GM15510 (cell line): ENCODE measurements around the gene UGT1A1.

ENCODE experiments used
- POLR2A ChIP-seq: IDR thresholded peaks from 3 replicates; pipeline ENCODE4 v1.6.1; 2011; ENCODE audit warnings: borderline replicate concordance; ENCODE audit not compliant: insufficient read length; ENCODE audit errors: extremely low read depth

Gene UGT1A1

DNA sequence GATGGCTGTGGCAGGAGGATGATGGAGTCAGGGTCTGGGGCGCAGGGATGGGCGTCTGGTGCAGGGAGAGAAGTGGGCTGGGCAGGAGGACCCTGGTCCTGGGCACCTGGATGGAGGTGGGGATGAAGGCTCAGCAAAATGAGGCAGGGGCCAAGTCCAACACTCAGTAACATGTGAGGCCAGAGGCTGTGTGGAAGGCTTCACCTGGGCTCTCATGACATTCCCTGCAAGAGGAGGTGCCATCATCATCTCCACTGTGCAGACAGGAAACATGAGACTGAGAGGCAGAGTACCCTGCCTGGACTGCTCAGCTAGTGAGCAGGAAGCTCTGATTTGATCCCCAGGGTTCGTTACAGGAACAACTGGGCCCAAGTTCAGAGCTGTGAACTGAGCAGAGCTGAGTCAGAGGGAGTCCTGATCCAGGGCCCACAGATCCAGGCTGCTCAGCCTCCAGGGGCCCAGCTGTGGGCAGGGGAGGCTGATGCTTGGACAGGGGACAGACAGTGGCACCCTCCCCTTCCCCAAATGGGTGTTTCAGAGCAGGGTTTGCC is 57.4 kb downstream of the UGT1A1 start:
- no peak for TF ChIP-seq POLR2A

DNA sequence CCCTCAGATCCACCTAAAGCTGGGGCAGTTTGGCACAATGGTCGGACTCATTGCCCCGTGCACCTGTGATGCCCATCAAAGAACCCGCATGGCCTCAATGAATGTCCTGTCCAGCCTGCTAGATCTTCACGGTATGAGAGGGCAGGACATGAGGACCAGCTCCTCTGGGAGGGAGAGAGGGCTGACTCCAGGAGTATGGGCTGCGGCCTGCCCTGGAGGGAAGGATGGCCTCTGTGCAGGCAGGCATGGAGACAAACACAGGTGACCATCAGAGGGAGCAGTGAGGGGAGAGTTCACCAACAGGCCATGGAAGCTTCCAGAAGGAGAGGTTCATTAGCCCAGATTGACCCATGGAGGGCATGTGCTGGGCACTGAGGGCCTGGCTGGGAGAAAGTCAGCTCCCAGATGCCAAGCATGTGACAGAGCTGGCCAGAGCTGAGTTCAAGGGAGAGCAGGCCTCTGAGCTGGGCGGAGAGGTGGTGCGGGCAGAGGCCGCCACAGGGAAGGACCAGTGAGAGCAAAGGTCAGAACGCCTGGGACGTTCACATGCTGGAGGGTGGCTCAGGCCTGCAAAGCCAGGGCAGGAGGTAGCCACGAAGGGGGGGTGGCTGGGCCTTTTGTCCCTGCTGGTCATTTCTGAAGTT is 58.0 kb downstream of the UGT1A1 start:
- TF ChIP-seq POLR2A = no peak

DNA sequence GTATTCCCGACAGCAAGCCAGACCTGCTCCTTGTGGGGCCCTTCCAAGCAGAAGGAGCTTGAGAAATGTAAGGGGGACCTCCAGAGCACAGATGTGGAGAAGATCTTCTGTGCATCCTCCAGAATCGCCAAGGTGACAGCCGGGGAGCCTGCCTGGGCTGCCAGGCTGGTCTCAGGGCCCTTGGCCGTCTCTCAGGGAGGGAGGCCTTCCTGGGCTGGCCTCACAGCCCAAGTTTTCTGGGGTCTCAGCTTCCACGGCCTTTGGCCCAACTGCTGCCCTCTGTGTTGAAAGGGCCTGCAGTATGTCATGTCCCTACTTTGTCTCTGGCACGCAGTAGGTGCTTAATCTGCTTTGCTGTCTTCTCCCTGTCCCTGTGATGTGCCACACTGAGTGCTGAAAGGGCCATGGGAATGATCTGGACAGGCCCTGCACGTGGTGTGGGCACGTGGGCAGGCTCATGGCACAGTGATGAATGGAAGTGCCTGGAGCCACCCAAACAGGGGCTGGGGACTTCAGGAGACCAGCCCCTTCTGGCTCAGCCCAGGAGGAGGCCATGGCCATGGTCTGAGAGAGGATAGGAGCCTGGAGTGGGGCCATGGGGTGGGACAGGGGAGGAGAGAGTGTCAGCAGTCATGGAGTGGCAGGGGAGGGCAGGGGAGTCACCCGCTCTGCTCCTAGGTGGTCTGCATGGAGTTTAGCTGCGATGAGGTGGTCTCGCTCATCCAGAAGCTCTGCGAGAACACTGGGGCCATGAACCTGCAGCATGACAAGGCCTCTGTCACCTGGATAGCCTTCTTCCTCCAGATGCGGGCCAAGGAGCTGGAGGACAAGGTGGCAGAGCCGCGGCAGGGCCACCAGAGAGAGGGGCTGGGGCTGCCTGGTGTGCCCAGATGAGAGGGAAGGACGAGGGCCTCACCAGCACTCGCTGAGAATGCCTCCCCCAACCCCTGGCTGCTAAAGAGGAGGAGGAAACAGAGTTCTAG is 58.9 kb downstream of the UGT1A1 start:
- TF ChIP-seq POLR2A = no peak

DNA sequence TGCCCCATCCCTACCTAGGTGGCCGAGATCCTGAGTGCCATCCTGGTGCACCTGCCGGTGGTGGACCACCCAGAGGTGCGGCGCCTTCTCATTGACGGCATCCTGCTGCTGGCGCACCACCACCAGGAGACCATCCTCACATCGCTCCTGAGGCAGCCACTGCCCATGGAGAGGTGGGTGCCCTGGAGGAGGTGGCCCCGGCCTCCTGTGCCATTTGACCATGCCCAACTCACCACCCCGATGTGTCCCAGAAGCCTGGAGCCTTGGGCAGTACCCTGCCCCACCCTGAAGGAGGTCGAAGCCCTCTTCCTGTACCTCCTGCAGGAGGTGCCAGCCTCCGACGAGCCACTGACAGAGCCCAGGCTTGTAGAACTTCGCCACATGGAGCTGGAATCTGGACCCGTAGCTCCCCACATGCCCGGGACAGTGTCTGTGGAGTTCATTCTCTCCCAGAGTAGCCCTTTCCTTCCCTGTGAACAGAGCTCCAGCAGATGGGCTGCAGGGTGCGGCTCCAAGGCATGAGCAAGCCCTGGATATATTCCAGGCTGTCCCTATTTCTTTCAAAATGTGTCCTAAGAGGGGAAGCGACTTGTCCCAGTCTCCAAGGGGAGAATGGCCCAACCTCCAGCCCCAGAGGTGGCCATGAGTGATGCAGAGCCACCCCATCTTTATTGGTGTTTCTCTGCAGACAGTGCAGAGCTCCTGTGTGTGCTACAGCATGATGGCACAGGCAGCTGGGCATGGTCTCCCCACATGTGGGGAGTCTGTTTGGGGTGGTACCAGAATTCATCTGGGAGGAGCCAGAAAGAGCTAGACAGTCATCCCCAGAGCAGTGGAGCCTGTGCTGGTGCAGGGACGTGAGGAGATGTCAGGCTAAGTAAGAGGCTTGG is 60.1 kb downstream of the UGT1A1 start:
- TF ChIP-seq POLR2A = no peak

DNA sequence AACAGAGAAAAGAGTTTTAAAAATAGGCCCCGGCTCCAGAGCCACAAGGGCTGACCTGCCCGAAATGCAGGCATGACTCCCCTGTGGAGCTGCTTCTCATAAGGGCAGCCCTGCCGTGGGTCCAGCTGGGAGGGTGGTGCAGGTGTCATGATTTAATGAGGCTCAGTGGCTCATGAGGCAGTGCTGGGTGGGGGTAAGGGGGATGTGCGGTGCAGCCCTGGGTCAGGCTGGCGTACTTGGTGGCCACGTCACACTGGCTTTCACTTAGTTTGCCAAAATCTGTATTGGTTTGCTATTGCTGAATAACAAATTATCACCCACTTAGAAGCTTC is 60.7 kb downstream of the UGT1A1 start:
- no peak for TF ChIP-seq POLR2A

DNA sequence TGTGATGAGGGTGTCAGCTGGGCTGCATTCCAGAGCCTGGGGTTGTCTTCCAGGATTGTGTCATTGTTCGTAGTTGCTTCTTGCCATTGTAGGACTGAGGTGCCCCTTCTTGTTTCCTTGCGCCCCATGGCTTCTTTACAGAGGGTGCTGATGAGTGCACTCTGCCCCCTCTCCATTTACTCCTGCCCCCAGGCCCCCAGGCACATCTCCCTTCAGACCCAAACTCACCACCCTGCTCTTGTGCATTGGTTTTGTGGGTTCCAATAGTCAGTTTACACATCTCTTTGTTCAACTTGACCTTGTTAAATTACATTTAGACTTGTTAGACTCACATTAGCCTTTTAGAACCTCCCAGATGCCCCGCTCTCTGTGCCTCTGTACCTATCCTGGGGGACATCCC is 61.1 kb downstream of the UGT1A1 start:
- TF ChIP-seq POLR2A = no peak

DNA sequence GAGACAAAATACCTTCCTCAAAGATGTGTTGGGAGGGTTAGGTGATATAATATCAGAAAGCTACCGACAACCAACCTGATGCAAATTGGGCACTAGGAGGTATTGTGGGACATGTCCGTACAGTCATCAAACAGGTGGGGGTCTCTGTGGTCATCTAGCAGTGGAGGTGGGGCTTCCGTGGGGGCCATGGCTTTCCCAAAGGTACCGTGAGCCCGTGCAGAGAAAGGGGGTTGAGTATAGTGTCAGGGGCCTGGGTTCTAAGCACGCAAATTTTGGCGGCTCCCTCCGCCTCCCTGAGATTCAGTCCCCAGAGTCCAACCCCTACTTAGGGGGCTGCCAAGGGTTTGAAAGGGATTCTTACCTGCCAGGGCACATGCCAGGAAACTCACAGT is 61.6 kb downstream of the UGT1A1 start:
- no peak for TF ChIP-seq POLR2A

DNA sequence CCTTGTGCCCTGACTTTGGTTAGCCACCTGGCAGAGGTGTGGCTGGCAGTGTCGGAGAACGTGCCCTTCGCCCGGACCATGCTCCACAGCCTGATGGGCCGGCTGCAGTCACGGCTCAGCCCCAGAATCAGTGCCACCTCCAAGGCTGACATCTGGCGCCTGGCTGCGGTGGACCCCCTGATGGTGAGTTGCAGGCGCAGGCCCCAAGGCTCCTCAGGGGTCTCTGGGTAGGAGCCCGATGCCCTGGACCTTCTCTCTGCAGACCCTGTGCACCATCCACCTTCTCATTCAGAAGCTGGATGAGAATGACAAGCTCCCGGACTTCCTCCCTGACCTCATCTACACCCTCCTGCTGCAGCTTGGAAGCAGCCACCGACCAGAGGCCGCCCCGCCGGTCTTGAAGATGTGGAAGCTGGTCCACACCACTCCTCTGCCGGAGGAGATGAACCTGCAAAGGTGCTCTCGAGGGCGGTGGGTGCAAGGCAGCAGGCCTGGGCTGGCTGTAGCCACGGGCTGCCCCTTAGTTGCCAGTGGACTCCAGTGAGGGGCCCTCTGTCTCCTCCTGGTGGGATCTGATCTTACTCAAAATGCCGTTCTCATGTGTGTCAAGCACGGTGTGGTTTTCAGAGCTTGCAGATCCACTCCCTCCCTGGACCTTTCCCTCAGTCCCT is 62.2 kb downstream of the UGT1A1 start:
- no peak for TF ChIP-seq POLR2A
